ENCODE data around the gene MNX1.

DNA sequence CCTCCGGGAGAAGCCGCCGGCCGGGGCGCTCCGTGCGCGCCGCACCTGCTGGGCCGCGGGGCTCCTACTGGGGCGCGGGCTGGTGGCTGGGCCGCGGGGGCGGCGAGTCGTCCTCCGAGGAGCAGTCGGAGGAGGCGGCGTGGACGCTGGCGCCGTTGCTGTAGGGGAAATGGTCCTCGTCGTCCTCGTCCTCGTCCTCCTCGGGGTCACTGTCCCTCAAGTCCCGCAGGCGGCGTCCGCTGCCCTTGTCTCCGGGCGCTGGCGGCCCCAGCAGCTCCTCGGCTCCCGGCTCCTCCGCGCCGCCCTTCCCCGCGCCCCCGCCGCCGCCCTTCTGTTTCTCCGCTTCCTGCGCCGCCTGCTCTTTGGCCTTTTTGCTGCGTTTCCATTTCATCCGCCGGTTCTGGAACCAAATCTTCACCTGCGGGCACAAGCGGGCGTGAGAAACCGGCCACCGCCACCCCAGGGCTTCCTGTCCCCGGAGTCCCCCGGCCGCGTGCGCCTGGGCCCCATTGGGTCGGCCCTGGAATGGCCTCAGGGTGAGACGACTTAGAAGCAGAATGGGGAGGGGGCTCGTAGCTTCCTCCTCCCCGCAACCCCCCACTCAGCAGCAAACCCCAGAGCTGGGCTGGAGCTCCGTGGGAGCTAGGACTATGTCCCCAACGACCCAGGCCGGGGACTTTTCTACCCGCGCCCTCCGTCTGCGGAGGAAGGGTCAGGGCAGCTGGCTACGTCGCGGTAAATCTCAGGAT lies 4.8 kb downstream of the MNX1 start:
- TF ChIP-seq, protein P1, sequence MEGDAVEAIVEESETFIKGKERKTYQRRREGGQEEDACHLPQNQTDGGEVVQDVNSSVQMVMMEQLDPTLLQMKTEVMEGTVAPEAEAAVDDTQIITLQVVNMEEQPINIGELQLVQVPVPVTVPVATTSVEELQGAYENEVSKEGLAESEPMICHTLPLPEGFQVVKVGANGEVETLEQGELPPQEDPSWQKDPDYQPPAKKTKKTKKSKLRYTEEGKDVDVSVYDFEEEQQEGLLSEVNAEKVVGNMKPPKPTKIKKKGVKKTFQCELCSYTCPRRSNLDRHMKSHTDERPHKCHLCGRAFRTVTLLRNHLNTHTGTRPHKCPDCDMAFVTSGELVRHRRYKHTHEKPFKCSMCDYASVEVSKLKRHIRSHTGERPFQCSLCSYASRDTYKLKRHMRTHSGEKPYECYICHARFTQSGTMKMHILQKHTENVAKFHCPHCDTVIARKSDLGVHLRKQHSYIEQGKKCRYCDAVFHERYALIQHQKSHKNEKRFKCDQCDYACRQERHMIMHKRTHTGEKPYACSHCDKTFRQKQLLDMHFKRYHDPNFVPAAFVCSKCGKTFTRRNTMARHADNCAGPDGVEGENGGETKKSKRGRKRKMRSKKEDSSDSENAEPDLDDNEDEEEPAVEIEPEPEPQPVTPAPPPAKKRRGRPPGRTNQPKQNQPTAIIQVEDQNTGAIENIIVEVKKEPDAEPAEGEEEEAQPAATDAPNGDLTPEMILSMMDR (conservative IDR thresholded peaks at IDR 0.05; ENCODE audit: low read length) = no peak
- TF ChIP-seq EZH2phosphoT487 (IDR thresholded peaks at IDR 0.05; ENCODE audit: borderline replicate concordance) = no peak

Data from Loucy (cell line).